NB4 (cell line): ENCODE results near the gene TMEM218.

Source experiments
- DNase-seq: peaks from one replicate; pipeline ENCODE4 v3.0.0; 2010; ENCODE audit warnings: low read depth
- H3K4me3 ChIP-seq: one replicate; pipeline ENCODE4 v1.5.1; 2011; ENCODE audit warnings: mild to moderate bottlenecking, low read depth, low read length, moderate library complexity
- MAX ChIP-seq: IDR thresholded peaks from 2 replicates; pipeline ENCODE4 v1.6.1; 2011; ENCODE audit warnings: low read depth, low read length
- MYC ChIP-seq: IDR thresholded peaks from 2 replicates; pipeline ENCODE4 v1.6.1; 2011; ENCODE audit warnings: low read depth, low read length
- POLR2A ChIP-seq: IDR thresholded peaks from 2 replicates; pipeline ENCODE4 v1.6.1; 2011; ENCODE audit warnings: mild to moderate bottlenecking; ENCODE audit not compliant: insufficient read length; ENCODE audit errors: extremely low read depth
- TF ChIP-seq, protein P1 (sequence below): IDR thresholded peaks from one replicate; pipeline ENCODE4 v1.5.1; 2012; ENCODE audit warnings: low read depth, low read length

The TMEM218 gene

GRCh38 chr11:125100136-125100535 is 11.3 kb downstream of the TMEM218 start:
- no peak overlapping the region for H3K4me3 ChIP-seq
- no peak for DNase-seq
- TF ChIP-seq POLR2A: no peak
- no peak for TF ChIP-seq MAX
- TF ChIP-seq, protein P1, sequence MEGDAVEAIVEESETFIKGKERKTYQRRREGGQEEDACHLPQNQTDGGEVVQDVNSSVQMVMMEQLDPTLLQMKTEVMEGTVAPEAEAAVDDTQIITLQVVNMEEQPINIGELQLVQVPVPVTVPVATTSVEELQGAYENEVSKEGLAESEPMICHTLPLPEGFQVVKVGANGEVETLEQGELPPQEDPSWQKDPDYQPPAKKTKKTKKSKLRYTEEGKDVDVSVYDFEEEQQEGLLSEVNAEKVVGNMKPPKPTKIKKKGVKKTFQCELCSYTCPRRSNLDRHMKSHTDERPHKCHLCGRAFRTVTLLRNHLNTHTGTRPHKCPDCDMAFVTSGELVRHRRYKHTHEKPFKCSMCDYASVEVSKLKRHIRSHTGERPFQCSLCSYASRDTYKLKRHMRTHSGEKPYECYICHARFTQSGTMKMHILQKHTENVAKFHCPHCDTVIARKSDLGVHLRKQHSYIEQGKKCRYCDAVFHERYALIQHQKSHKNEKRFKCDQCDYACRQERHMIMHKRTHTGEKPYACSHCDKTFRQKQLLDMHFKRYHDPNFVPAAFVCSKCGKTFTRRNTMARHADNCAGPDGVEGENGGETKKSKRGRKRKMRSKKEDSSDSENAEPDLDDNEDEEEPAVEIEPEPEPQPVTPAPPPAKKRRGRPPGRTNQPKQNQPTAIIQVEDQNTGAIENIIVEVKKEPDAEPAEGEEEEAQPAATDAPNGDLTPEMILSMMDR: no peak
- TF ChIP-seq MYC: no peak

- no peak overlapping the region for H3K4me3 ChIP-seq
- TF ChIP-seq MAX (no peak), MYC (no peak), POLR2A (no peak)
- TF ChIP-seq, protein P1: no peak
- DNase-seq: no peak
Measured at GRCh38 chr11:125094731-125095130, 16.7 kb downstream of the TMEM218 start.

DNA sequence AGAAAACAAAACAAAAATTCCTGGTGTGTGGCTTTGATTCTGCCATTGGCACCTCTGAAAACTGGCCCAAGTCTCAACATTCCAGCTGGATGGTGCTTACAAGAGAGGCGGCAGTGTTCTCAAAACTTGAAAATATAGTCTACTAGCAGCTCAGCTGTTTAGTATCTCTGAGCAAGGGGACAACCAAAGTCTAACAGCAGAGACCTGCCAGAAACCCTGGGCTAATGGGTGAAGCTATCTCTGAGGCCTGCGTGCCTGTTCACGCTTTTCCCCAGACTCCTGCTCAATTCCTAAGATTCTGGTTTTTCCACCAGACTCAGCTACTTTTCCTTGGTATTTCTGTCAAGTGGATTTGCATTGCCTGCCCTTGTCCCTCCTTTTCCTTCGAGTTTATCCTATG is 17.9 kb downstream of the TMEM218 start:
- TF ChIP-seq MYC (no peak), MAX (no peak), POLR2A (no peak)
- TF ChIP-seq, protein P1: no peak
- H3K4me3 ChIP-seq: no peak overlapping the region
- no peak for DNase-seq

DNA sequence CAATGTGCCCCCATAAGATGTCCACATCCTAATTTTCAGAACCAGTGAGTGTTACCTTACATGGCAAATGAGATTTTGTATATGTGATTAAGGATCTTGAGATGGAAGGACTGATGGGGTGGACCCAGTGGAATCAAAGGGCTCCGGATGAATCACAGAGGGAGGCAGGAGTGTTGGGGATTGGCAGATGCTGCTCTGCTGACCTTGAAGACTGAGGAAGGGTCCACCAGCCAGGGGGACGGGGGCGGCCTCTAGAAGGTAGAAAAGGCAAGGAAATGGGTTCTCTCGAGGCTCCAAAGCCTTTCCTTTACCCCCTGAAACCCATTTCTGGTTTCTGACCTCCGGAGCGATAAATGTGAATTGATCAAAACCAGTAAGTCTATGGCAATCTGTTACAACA is 18.8 kb downstream of the TMEM218 start:
- no peak overlapping the region for H3K4me3 ChIP-seq
- no peak for TF ChIP-seq MYC
- TF ChIP-seq POLR2A: no peak
- TF ChIP-seq, protein P1: no peak
- TF ChIP-seq MAX: no peak
- no peak for DNase-seq

- TF ChIP-seq, protein P1: no peak
- TF ChIP-seq POLR2A (no peak), MAX (no peak), MYC (no peak)
- no peak overlapping the region for H3K4me3 ChIP-seq
- DNase-seq: no peak
Measured at GRCh38 chr11:125091877-125092664, 19.4 kb downstream of the TMEM218 start.
